Fibroblast of mammary gland (primary cell): ENCODE data around the gene MICU1.
"Not testable (repeated sequence)": the region's sequence is repeated elsewhere in the genome, so short reads cannot be mapped to it uniquely, and the experiment has no call there.

Source experiments
- DNase-seq: peaks from one replicate; pipeline ENCODE4 v3.0.0-alpha.2; 2010; ENCODE audit warnings: low read depth
- H3K4me3 ChIP-seq: 2 replicates; pipeline ENCODE4 v1.5.1; 2011; ENCODE audit warnings: low read depth, mild to moderate bottlenecking, low read length, moderate library complexity; ENCODE audit not compliant: control insufficient read depth
- TF ChIP-seq, protein P1 (sequence below): conservative IDR thresholded peaks from 2 replicates; pipeline ENCODE4 v1.5.1; 2011; ENCODE audit warnings: low read depth, low read length, inconsistent platforms; ENCODE audit not compliant: control insufficient read depth, insufficient read depth

The MICU1 gene

DNA sequence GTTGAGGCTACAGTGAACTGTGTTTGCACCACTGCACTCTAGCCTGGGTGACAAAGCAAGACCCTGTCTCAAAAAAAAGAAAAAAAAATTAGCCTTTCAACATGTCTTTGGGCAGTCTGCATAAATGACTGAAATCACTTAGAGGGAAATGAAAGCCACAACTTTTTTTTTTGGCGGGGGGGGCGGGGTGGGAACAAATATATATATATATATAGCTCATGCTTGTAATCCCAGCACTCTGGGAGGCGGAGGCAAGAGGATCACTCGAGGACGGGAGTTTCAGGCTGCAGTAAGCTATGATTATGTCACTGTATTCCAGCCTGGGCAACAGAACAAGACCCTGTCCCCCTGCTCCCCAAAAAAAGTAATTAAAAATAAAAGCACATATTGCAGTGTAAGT is 23.4 kb upstream of the MICU1 start:
- TF ChIP-seq, protein P1, sequence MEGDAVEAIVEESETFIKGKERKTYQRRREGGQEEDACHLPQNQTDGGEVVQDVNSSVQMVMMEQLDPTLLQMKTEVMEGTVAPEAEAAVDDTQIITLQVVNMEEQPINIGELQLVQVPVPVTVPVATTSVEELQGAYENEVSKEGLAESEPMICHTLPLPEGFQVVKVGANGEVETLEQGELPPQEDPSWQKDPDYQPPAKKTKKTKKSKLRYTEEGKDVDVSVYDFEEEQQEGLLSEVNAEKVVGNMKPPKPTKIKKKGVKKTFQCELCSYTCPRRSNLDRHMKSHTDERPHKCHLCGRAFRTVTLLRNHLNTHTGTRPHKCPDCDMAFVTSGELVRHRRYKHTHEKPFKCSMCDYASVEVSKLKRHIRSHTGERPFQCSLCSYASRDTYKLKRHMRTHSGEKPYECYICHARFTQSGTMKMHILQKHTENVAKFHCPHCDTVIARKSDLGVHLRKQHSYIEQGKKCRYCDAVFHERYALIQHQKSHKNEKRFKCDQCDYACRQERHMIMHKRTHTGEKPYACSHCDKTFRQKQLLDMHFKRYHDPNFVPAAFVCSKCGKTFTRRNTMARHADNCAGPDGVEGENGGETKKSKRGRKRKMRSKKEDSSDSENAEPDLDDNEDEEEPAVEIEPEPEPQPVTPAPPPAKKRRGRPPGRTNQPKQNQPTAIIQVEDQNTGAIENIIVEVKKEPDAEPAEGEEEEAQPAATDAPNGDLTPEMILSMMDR, result no peak
- H3K4me3 ChIP-seq, result no peak overlapping the region
- DNase-seq, result no peak

DNA sequence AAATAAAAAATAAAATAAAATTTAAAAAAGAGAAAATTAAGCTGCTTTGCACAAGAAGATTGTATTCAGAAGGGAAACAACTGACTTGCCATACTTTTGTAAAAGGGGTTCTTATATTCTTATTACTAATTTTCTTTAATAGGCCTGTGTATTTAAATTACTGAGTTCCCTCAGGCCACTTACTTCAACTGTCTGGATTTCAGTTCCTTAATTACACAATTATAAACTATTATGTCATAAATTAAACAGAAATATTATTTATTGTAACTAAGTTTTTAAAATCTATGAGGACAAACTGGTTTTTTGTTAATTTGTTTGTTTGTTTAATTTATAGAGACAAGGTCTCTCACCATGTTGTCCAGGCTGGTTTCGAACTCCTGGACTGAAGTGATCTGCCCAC is 22.4 kb upstream of the MICU1 start:
- no peak overlapping the region for H3K4me3 ChIP-seq
- TF ChIP-seq, protein P1, result no peak
- DNase-seq, result no peak

DNA sequence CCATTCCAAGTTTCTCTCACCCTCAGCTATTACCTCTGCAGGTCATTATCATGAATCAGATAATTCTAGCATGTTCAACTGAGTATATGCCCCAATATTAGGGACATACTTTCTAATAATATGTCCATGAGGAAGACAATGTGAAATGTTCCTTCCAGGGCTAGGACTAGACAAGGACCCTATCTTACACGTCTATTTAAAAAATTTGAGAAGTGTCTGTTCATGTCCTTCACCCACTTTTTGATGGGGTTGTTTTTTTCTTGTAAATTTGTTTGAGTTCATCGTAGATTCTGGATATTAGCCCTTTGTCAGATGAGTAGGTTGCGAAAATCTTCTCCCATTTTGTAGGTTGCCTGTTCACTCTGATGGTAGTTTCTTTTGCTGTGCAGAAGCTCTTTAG is 21.1 kb upstream of the MICU1 start:
- not testable (repeated sequence) for H3K4me3 ChIP-seq, DNase-seq

DNA sequence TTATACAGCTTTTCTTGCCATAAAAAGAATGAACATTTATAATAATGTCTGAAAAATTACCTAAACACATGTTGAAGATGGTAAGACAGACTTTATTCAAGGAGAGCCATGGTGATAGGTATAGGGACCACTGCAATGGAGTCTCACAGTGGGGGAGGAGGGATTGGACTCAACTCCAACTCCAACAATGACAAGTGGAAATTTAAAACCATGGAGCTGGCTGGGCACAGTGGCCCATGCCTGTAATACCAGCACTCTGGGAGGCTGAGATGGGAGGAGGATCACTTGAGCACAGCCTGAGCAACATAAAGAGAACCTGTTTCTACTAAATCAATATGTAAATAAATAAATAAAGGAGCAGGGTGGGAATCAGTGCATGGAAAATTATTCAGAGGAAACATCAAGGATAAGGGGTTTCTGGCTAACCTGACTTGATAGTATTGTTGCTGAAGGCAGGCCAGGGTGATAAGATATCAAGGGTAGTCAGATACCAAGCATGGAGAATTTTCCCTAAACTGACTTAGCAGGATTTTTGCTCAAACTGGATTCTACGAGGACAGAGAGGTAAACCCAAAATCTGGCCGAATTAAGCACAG is 19.5 kb upstream of the MICU1 start:
- no peak for DNase-seq
- TF ChIP-seq, protein P1, result no peak
- no peak overlapping the region for H3K4me3 ChIP-seq

DNA sequence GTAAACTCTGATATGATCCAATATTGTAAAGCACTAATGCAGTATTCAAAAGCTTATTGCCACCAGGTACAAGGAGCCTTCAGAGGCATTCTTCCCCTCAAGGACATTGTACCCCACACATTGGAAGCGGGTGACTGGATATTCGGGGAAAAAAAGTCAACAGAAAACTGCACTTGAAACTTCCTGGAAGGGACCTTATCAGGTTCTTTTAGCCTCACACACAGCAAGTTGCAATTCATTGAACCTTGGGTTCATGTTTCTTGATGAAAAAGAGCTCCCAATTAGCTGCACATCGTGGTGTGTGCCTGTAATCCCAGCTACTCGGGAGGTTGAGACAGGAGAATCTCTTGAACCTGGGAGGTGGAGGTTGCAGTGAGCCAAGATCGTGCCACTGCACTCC is 16.4 kb upstream of the MICU1 start:
- DNase-seq, result no peak
- H3K4me3 ChIP-seq, result no peak overlapping the region
- TF ChIP-seq, protein P1, result no peak

DNA sequence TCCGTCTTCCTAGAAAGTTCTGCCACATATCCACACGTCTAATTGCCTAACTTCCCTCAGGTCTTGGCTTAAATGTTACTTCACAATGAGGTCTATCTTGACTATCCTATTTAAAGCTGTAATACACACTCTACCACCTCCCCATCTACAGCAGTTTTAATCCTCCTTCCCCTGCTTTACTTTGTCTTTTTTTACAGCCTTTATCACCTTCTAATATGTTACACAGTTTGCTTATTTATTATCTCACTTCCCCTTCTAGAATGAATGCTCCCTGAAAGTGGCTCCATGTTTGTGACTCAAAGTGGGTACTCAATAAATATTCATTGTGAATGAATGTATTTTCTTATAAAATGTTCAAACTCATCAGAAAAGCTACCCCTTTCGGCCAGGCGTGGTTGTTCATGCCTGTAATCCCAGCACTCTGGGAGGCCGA is 13.6 kb upstream of the MICU1 start:
- H3K4me3 ChIP-seq, result no peak overlapping the region
- DNase-seq, result no peak
- TF ChIP-seq, protein P1, result no peak

DNA sequence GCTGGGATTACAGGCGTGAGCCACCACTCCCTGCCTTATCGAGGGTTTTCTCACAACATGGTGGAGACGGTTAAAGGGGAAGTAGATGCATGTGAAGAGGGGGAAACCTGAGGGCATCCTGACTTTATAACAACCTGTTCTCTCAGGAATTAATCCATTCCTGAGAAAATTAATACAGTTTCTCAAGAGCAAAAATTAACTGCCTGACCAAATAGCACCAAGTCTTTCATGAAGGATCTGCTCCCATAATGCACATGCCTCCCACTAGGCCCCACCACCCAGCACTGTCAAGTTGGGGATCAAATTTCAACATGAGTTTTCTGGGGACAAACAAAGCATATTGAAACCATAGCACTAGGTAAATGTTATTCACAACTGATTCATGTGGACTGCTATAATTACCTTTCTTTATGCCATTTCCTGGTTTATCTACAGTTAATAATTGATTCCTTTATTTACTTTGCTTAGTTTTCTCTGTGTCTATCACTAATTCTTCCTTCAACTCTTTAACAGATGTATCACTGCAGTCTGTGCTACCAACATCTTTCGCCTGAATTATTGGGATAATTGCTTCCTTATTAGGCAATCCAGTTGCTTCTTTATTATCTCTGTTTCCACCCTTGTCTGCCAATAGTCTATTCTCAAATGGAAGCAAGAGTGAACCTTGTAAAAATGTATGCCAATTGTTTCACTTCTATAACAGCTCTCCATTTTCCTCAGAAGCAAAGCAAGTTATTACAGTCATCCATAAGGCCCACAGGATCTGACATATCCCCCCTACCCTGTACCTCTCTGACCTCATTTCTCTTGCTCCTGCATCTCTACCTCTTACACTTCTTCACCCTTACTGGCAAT is 12.9 kb upstream of the MICU1 start:
- DNase-seq, result no peak
- TF ChIP-seq, protein P1, result no peak
- no peak overlapping the region for H3K4me3 ChIP-seq
